ENCODE results near the gene JAG2.
A peak's percentile ranks its signal among the peaks of the same experiment; 100 is the strongest.

JAG2 gene

GRCh38 chr14:105204206-105204930 lies 35.8 kb upstream of the JAG2 start:
- no peak overlapping the region for H3K4me3 ChIP-seq (ENCODE audit: insufficient read depth, low read length, poor library complexity, severe bottlenecking)
- no peaks in the 10 kb centered on the region for H3F3A ChIP-seq (ENCODE audit: insufficient read depth)
- no peaks in the 10 kb centered on the region for H3K9me3 ChIP-seq (ENCODE audit: insufficient read depth, low read length)
- no peak overlapping the region for H2AFZ ChIP-seq (ENCODE audit: low read depth, low read length, severe bottlenecking)
- no peaks in the 10 kb centered on the region for H3K36me3 ChIP-seq (ENCODE audit: low read length)
- H3K4me2 ChIP-seq (ENCODE audit: low read depth, low read length, poor library complexity, severe bottlenecking) = no peak overlapping the region
- H3K27ac ChIP-seq (ENCODE audit: low read depth, low read length) = no peak overlapping the region
- TF ChIP-seq EZH2phosphoT487 (conservative IDR thresholded peaks at IDR 0.05; ENCODE audit: low read length) (no peak), CTCF (IDR thresholded peaks at IDR 0.05; ENCODE audit: insufficient read depth, low read length, poor library complexity, severe bottlenecking) (no peak)
- H3K79me2 ChIP-seq (ENCODE audit: insufficient read depth, low read length) = no peaks in the 10 kb centered on the region
- no peaks in the 10 kb centered on the region for H3K9me2 ChIP-seq (replicated peaks; ENCODE audit: insufficient read depth, low read length)
- H3K27me3 ChIP-seq (ENCODE audit: low read length) = no peaks in the 10 kb centered on the region
- H4K20me1 ChIP-seq (ENCODE audit: low read depth, low read length) = no peaks in the 10 kb centered on the region
- H3K9ac ChIP-seq (ENCODE audit: low read length) = no peak overlapping the region

- H3K4me3 ChIP-seq (ENCODE audit: insufficient read depth, low read length, poor library complexity, severe bottlenecking) = no peak overlapping the region
- H3K36me3 ChIP-seq (ENCODE audit: low read length) = no peaks in the 10 kb centered on the region
- no peaks in the 10 kb centered on the region for H3K9me2 ChIP-seq (replicated peaks; ENCODE audit: insufficient read depth, low read length)
- H3F3A ChIP-seq (ENCODE audit: insufficient read depth) = no peaks in the 10 kb centered on the region
- H2AFZ ChIP-seq (ENCODE audit: low read depth, low read length, severe bottlenecking) = no peak overlapping the region
- no peak overlapping the region for H3K4me2 ChIP-seq (ENCODE audit: low read depth, low read length, poor library complexity, severe bottlenecking)
- no peaks in the 10 kb centered on the region for H3K27me3 ChIP-seq (ENCODE audit: low read length)
- H3K9ac ChIP-seq (ENCODE audit: low read length) = no peak overlapping the region
- no peak overlapping the region for H3K27ac ChIP-seq (ENCODE audit: low read depth, low read length)
- no peaks in the 10 kb centered on the region for H3K9me3 ChIP-seq (ENCODE audit: insufficient read depth, low read length)
- H3K79me2 ChIP-seq (ENCODE audit: insufficient read depth, low read length) = no peaks in the 10 kb centered on the region
- TF ChIP-seq CTCF (IDR thresholded peaks at IDR 0.05; ENCODE audit: insufficient read depth, low read length, poor library complexity, severe bottlenecking) (no peak), EZH2phosphoT487 (conservative IDR thresholded peaks at IDR 0.05; ENCODE audit: low read length) (no peak)
- H4K20me1 ChIP-seq (ENCODE audit: low read depth, low read length) = no peaks in the 10 kb centered on the region
These were observed 35.1 kb upstream of the JAG2 start for GRCh38 chr14:105203701-105204100.

GRCh38 chr14:105203057-105203531 lies 34.5 kb upstream of the JAG2 start:
- Histone ChIP-seq H3K36me3 (ENCODE audit: low read length) (no peaks in the 10 kb centered on the region), H3K9me3 (ENCODE audit: insufficient read depth, low read length) (no peaks in the 10 kb centered on the region), H3K4me3 (ENCODE audit: insufficient read depth, low read length, poor library complexity, severe bottlenecking) (no peak overlapping the region), H3F3A (ENCODE audit: insufficient read depth) (no peaks in the 10 kb centered on the region), H3K79me2 (ENCODE audit: insufficient read depth, low read length) (no peaks in the 10 kb centered on the region), H2AFZ (ENCODE audit: low read depth, low read length, severe bottlenecking) (no peak overlapping the region), H3K27me3 (ENCODE audit: low read length) (no peaks in the 10 kb centered on the region), H3K9ac (ENCODE audit: low read length) (no peak overlapping the region), H3K9me2 (replicated peaks; ENCODE audit: insufficient read depth, low read length) (no peaks in the 10 kb centered on the region), H3K27ac (ENCODE audit: low read depth, low read length) (no peak overlapping the region), H4K20me1 (ENCODE audit: low read depth, low read length) (no peaks in the 10 kb centered on the region), H3K4me2 (ENCODE audit: low read depth, low read length, poor library complexity, severe bottlenecking) (no peak overlapping the region)
- TF ChIP-seq EZH2phosphoT487 (conservative IDR thresholded peaks at IDR 0.05; ENCODE audit: low read length) (no peak), CTCF (IDR thresholded peaks at IDR 0.05; ENCODE audit: insufficient read depth, low read length, poor library complexity, severe bottlenecking) (peak; percentile 96)
